Mucosa of stomach (tissue), 1 donor: ENCODE measurements around the gene SIAH2.

Experiments
- H3K27me3 ChIP-seq: one replicate; pipeline ENCODE4 v1.7.0; 2013; ENCODE audit warnings: mild to moderate bottlenecking, low read length; ENCODE audit not compliant: control insufficient read depth, insufficient read depth
- H3K36me3 ChIP-seq: one replicate; pipeline ENCODE4 v1.7.0; 2013; ENCODE audit warnings: low read length; ENCODE audit not compliant: control insufficient read depth, insufficient read depth
- H3K4me1 ChIP-seq: one replicate; pipeline ENCODE4 v1.7.0; 2013; ENCODE audit warnings: mild to moderate bottlenecking, low read length; ENCODE audit not compliant: control insufficient read depth, insufficient read depth
- H3K4me3 ChIP-seq: one replicate; pipeline ENCODE4 v1.7.0; 2013; ENCODE audit warnings: low read length
- H3K9ac ChIP-seq: one replicate; pipeline ENCODE4 v1.7.0; 2013; ENCODE audit warnings: mild to moderate bottlenecking, low read length, moderate library complexity
- H3K9me3 ChIP-seq: one replicate; pipeline ENCODE4 v1.7.0; 2013; ENCODE audit warnings: mild to moderate bottlenecking, low read length, moderate library complexity; ENCODE audit not compliant: control insufficient read depth
- donor health status: Pancreatic carcinoma.

SIAH2 gene

GRCh38 chr3:150721285-150722130 is 41.5 kb downstream of the SIAH2 start:
- no peak overlapping the region for H3K9ac ChIP-seq
- peaks cover 23% of the 10 kb centered on the region for H3K4me1 ChIP-seq
- no peaks in the 10 kb centered on the region for H3K36me3 ChIP-seq
- H3K4me3 ChIP-seq, result no peak overlapping the region
- H3K27me3 ChIP-seq, result no peaks in the 10 kb centered on the region
- no peaks in the 10 kb centered on the region for H3K9me3 ChIP-seq

GRCh38 chr3:150720444-150720843 is 42.5 kb downstream of the SIAH2 start:
- Histone ChIP-seq H3K9ac (no peak overlapping the region), H3K9me3 (no peaks in the 10 kb centered on the region), H3K27me3 (no peaks in the 10 kb centered on the region), H3K36me3 (no peaks in the 10 kb centered on the region), H3K4me3 (no peak overlapping the region), H3K4me1 (peaks cover 20% of the 10 kb centered on the region)

GRCh38 chr3:150710097-150710496 is 52.9 kb downstream of the SIAH2 start:
- Histone ChIP-seq H3K9me3 (no peaks in the 10 kb centered on the region), H3K9ac (no peak overlapping the region), H3K4me1 (no peaks in the 10 kb centered on the region), H3K27me3 (no peaks in the 10 kb centered on the region), H3K36me3 (no peaks in the 10 kb centered on the region), H3K4me3 (no peak overlapping the region)

GRCh38 chr3:150703756-150704344 is 59.1 kb downstream of the SIAH2 start, which contains the start of gene ERICH6:
ERICH6 (minus strand) TSS chr3:150703920; CDS start chr3:150703898, 22 bp downstream.
- H3K36me3 ChIP-seq, result no peaks in the 10 kb centered on the region
- no peaks in the 10 kb centered on the region for H3K4me1 ChIP-seq
- peak within 1 kb of the TSS; percentile 88 for H3K9ac ChIP-seq
- H3K9me3 ChIP-seq, result no peaks in the 10 kb centered on the region
- H3K4me3 ChIP-seq, result peak within 1 kb of the TSS; percentile 17
- no peaks in the 10 kb centered on the region for H3K27me3 ChIP-seq

DNA sequence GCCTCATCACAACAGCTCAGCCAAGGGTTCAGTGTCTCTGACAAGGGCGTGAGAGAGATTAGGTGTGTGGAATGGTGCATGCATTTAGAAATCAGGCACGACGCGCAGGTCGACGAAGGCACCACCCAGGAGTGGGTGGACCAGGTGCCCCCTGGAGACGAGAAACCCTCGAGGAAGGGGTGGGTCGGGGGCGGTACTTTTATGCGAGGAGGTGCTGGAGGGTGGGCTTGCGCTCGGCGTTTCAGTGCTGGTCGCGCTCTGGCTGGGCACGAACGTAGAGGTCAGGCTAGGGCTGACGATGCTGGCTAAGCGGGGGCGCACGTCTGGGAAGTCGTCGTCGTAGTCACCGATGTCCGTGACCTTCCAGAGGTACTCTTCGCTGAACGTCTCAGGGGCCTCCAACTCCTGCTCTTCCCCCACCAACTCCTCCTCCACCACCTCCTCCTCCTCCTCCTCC is 59.6 kb downstream of the SIAH2 start:
- Histone ChIP-seq H3K4me1 (no peaks in the 10 kb centered on the region), H3K27me3 (no peaks in the 10 kb centered on the region), H3K36me3 (no peaks in the 10 kb centered on the region), H3K9me3 (no peaks in the 10 kb centered on the region), H3K4me3 (peak overlapping the region; percentile 17), H3K9ac (peak overlapping the region; percentile 88)

DNA sequence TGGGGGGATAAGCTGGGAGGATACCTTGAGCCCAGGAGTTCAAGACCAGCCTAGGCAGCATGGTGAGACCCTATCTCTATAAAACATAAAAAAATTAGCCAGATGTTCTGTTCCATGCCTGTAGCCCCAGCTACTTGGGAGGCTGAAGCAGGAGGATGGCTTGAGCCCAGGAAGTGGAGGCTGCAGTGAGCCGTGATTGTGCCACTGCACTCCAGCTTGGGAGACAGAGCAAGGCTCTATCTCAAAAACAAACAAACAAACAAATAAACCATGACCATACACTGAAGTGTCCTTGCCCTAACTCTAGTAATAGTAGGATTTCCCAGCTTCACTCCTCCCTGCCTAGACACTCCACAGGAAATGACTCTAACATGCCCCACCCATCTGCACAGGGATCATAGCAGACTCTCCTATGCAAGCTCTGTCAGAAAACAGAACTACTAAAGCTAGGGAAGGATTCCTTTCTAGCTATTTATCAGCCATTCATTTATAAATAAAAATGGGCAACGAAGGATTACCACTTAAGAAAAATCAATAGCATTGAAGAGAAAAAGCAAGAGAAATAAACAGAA is 63.8 kb downstream of the SIAH2 start:
- H3K36me3 ChIP-seq, result no peaks in the 10 kb centered on the region
- no peaks in the 10 kb centered on the region for H3K9me3 ChIP-seq
- no peaks in the 10 kb centered on the region for H3K27me3 ChIP-seq
- H3K4me3 ChIP-seq, result no peak overlapping the region
- H3K4me1 ChIP-seq, result no peaks in the 10 kb centered on the region
- no peak overlapping the region for H3K9ac ChIP-seq

DNA sequence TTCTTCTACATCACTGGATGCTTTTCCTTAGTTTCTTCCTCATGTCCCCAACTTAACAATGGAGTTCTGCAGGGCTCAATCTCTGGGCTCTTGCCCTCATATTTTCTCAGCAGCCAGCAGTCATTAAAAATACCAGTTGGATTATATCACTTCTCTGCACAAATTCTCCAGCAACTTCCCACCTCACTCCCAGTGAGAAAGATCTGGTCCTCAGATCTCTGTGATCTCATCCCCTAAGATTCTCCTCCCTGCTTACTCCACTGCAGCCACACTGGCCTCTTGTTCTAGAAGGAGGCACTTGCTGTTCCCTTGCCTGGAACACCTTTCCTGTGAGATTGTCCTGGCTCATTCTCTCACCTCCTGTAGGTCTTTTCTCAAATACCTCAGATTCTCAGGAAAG is 65.3 kb downstream of the SIAH2 start:
- Histone ChIP-seq H3K4me1 (no peaks in the 10 kb centered on the region), H3K36me3 (no peaks in the 10 kb centered on the region), H3K9ac (no peak overlapping the region), H3K9me3 (no peaks in the 10 kb centered on the region), H3K27me3 (no peaks in the 10 kb centered on the region), H3K4me3 (no peak overlapping the region)

DNA sequence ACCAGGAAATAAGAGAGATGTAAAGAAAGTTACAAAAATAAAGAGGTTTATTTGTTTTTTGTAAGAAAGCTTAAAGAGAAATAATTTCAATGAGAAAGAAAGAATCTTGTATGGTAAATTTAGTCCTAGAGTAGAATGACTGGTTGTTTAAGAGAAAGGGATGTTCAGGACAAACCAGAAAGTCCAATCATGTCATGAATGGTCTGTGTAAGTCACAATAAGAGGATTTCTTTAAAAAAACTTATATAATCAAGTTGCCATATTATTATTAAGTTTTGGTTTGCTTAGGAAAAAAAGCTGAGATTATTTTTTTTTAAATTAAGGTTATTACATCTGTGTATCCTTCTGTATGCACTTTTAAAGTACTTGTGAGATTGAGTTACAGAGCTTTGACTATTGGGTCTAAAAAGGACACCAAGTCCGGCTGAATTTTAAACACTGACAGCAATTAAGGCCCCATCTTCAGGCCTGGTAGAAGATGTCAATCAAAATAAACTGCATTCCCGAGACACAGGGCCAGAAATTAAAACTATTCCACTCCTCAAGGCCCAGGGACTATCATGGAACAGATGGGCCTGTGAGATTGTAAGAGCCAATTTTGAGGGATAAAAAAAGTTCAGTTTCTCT is 71.4 kb downstream of the SIAH2 start:
- Histone ChIP-seq H3K9ac (no peak overlapping the region), H3K9me3 (no peaks in the 10 kb centered on the region), H3K4me1 (no peaks in the 10 kb centered on the region), H3K27me3 (no peaks in the 10 kb centered on the region), H3K4me3 (no peak overlapping the region), H3K36me3 (no peaks in the 10 kb centered on the region)
